Glutamatergic neuron (in vitro differentiated cells): ENCODE measurements around the gene VIM. TPM values are rescaled to one million over a fixed set of nuclear protein-coding genes. Genes with fewer than 3 reads are reported as not detected.

Experiments used
- DNase-seq: peaks from one replicate; pipeline ENCODE4 v3.0.0; 2022
- H3K27ac Mint-ChIP-seq: one replicate; pipeline ENCODE4 v1.8.0; 2020; ENCODE audit warnings: mild to moderate bottlenecking, mixed read lengths, inconsistent platforms; ENCODE audit not compliant: unreplicated experiment
- H3K27me3 Mint-ChIP-seq: one replicate; pipeline ENCODE4 v1.8.0; 2020; ENCODE audit warnings: mild to moderate bottlenecking, moderate library complexity, mixed read lengths, inconsistent platforms; ENCODE audit not compliant: unreplicated experiment
- H3K36me3 Mint-ChIP-seq: one replicate; pipeline ENCODE4 v1.8.0; 2020; ENCODE audit warnings: mild to moderate bottlenecking, mixed read lengths, inconsistent platforms; ENCODE audit not compliant: unreplicated experiment
- H3K4me1 Mint-ChIP-seq: one replicate; pipeline ENCODE4 v1.8.0; 2020; ENCODE audit warnings: mild to moderate bottlenecking, low read depth, mixed read lengths, inconsistent platforms; ENCODE audit not compliant: unreplicated experiment
- H3K4me3 Mint-ChIP-seq: one replicate; pipeline ENCODE4 v1.8.0; 2020; ENCODE audit warnings: mild to moderate bottlenecking, mixed read lengths, inconsistent platforms; ENCODE audit not compliant: unreplicated experiment
- H3K9me3 Mint-ChIP-seq: one replicate; pipeline ENCODE4 v1.8.0; 2020; ENCODE audit warnings: mild to moderate bottlenecking, moderate library complexity, mixed read lengths, inconsistent platforms; ENCODE audit not compliant: unreplicated experiment
- CTCF ChIP-seq: fragments of 200-600 bp; sonication (generic); IDR thresholded peaks from one replicate; pipeline ENCODE4 v1.5.0; 2021; ENCODE audit not compliant: partially characterized antibody, unreplicated experiment
- total RNA-seq: library from RNA; stranded (reverse); fragmentation: NEBNext Ultra II Directional; extraction: Animal tissue kit (Norgen Biotek cat#: 25700); gene quantifications from one replicate; pipeline ENCODE4 v1.2.1, GENCODE V29; 2021; ENCODE audit not compliant: unreplicated experiment

Gene VIM
- total RNA-seq, 1 donor from 2014 or later, result 106 TPM

GRCh38 chr10:17201794-17202116 lies 26.3 kb upstream of the VIM start:
- H3K9me3 Mint-ChIP-seq, result peaks cover 8% of the 10 kb centered on the region
- no peak for DNase-seq
- no peaks in the 10 kb centered on the region for H3K36me3 Mint-ChIP-seq
- no peak for TF ChIP-seq CTCF
- peaks cover 12% of the 10 kb centered on the region for H3K4me1 Mint-ChIP-seq
- H3K27me3 Mint-ChIP-seq, result peaks cover 7% of the 10 kb centered on the region
- H3K27ac Mint-ChIP-seq, result peak overlapping the region; percentile 95
- H3K4me3 Mint-ChIP-seq, result peak overlapping the region; percentile 94

- no peaks in the 10 kb centered on the region for H3K36me3 Mint-ChIP-seq
- peaks cover 7% of the 10 kb centered on the region for H3K27me3 Mint-ChIP-seq
- no peak overlapping the region for H3K4me3 Mint-ChIP-seq
- H3K27ac Mint-ChIP-seq, result no peak overlapping the region
- DNase-seq, result no peak
- H3K9me3 Mint-ChIP-seq, result peaks cover 8% of the 10 kb centered on the region
- no peak for TF ChIP-seq CTCF
- H3K4me1 Mint-ChIP-seq, result peaks cover 13% of the 10 kb centered on the region
Observed at GRCh38 chr10:17202506-17202905, 25.5 kb upstream of the VIM start.

- H3K4me3 Mint-ChIP-seq, result no peak overlapping the region
- peaks cover 8% of the 10 kb centered on the region for H3K9me3 Mint-ChIP-seq
- H3K27ac Mint-ChIP-seq, result no peak overlapping the region
- no peak for DNase-seq
- H3K27me3 Mint-ChIP-seq, result peaks cover 7% of the 10 kb centered on the region
- no peaks in the 10 kb centered on the region for H3K36me3 Mint-ChIP-seq
- TF ChIP-seq CTCF, result no peak
- peaks cover 13% of the 10 kb centered on the region for H3K4me1 Mint-ChIP-seq
Observed at GRCh38 chr10:17202999-17203398, 25.0 kb upstream of the VIM start.

GRCh38 chr10:17203416-17203815 lies 24.6 kb upstream of the VIM start:
- TF ChIP-seq CTCF, result no peak
- no peaks in the 10 kb centered on the region for H3K36me3 Mint-ChIP-seq
- H3K27ac Mint-ChIP-seq, result no peak overlapping the region
- no peak for DNase-seq
- peaks cover 8% of the 10 kb centered on the region for H3K9me3 Mint-ChIP-seq
- H3K4me3 Mint-ChIP-seq, result no peak overlapping the region
- peaks cover 7% of the 10 kb centered on the region for H3K27me3 Mint-ChIP-seq
- peaks cover 13% of the 10 kb centered on the region for H3K4me1 Mint-ChIP-seq

- TF ChIP-seq CTCF, result no peak
- Mint-ChIP-seq H3K27ac (peak overlapping the region; percentile 80), H3K4me3 (no peak overlapping the region), H3K9me3 (peaks cover 9% of the 10 kb centered on the region), H3K36me3 (no peaks in the 10 kb centered on the region), H3K27me3 (peaks cover 7% of the 10 kb centered on the region), H3K4me1 (peaks cover 9% of the 10 kb centered on the region)
- no peak for DNase-seq
Observed at GRCh38 chr10:17206210-17206709, 21.8 kb upstream of the VIM start.
